ENCODE results near the gene PPARA. TPM values are rescaled to one million over a fixed set of nuclear protein-coding genes. Genes with fewer than 3 reads are reported as not detected.

The PPARA gene
- polyA plus RNA-seq, 1 of the 3 experiments (the other 2 are of a cell fraction) = 4.5 TPM

GRCh38 chr22:46163557-46163888 is 13.2 kb downstream of the PPARA start:
- Histone ChIP-seq H3K4me3 (ENCODE audit: low read depth in 2 of 2, low read length in 1 of 2) (no peak overlapping the region), H3K27me3 (ENCODE audit: insufficient read depth) (no peaks in the 10 kb centered on the region), H3K79me2 (ENCODE audit: insufficient read depth) (no peaks in the 10 kb centered on the region; the same call in 1 of the 2 replicates), H3K9me3 (no peaks in the 10 kb centered on the region), H3K27ac (ENCODE audit: low read depth in 2 of 2, low read length in 1 of 2) (no peak overlapping the region), H3F3A (replicated peaks; ENCODE audit: insufficient read depth) (no peaks in the 10 kb centered on the region), H3K9me2 (no peaks in the 10 kb centered on the region), H4K20me1 (ENCODE audit: insufficient read depth) (0 out of 2 replicates have a peak, but pooled peaks cover 4% of the 10 kb centered on the region), H3K9ac (no peak overlapping the region), H3K36me3 (replicated peaks in 1 of 2; ENCODE audit: control insufficient read depth in 1 of 2, insufficient read depth in 2 of 2, low read length in 1 of 2) (peaks cover 0 to 3% of the 10 kb centered on the region in 2 experiments), H2AFZ (ENCODE audit: low read depth) (no peak overlapping the region), H3K4me2 (no peak overlapping the region), H3K4me1 (ENCODE audit: control insufficient read depth in 1 of 2, insufficient read depth in 2 of 2, low read depth in 1 of 2, low read length in 1 of 2) (no peaks in the 10 kb centered on the region)
- no peak for DNase-seq
- POLR2A ChIA-PET = no interaction called here
- TF ChIP-seq MAX (IDR thresholded peaks at IDR 0.05; ENCODE audit: low read depth) (no peak), USF2 (IDR thresholded peaks at IDR 0.05; ENCODE audit: borderline replicate concordance, low read depth, low read length) (no peak), TAF1 (IDR thresholded peaks at IDR 0.05; ENCODE audit: borderline replicate concordance, low read depth, low read length) (no peak), REST (IDR thresholded peaks at IDR 0.05; ENCODE audit: low read depth, low read length) (no peak), MEF2A (IDR thresholded peaks at IDR 0.05; ENCODE audit: borderline replicate concordance, low read depth) (no peak), ZBTB33 (IDR thresholded peaks at IDR 0.05; ENCODE audit: borderline replicate concordance, low read depth) (no peak), GATA2 (CRISPR knock-in tag; IDR thresholded peaks at IDR 0.05) (no peak), SMC3 (IDR thresholded peaks at IDR 0.05; ENCODE audit: low read depth, low read length) (no peak), RAD21 (IDR thresholded peaks at IDR 0.05; ENCODE audit: low read length) (no peak), YY1 (IDR thresholded peaks at IDR 0.05; ENCODE audit: low read depth) (no peak), USF1 (IDR thresholded peaks at IDR 0.05; ENCODE audit: borderline replicate concordance, low read depth) (no peak), NFIC (IDR thresholded peaks at IDR 0.05; ENCODE audit: borderline replicate concordance) (no peak), SIN3A (IDR thresholded peaks at IDR 0.05; ENCODE audit: borderline replicate concordance, low read depth, low read length) (no peak), ELF1 (IDR thresholded peaks at IDR 0.05) (no peak), TEAD4 (IDR thresholded peaks at IDR 0.05; ENCODE audit: borderline replicate concordance, insufficient read depth) (no peak), RFX5 (IDR thresholded peaks at IDR 0.05; ENCODE audit: low read length) (no peak), CHD2 (IDR thresholded peaks at IDR 0.05; ENCODE audit: low read length, partially characterized antibody) (no peak), PBX3 (IDR thresholded peaks at IDR 0.05) (no peak), FOSL2 (IDR thresholded peaks at IDR 0.05; ENCODE audit: borderline replicate concordance, low read depth) (no peak)
- CTCF ChIA-PET = no interaction called here
- 81% methylated on average over 5 of the region's 11 CpGs for WGBS (ENCODE audit: low lambda C conversion rate)
